ENCODE measurements around the gene PDE4B.

The PDE4B gene

DNA sequence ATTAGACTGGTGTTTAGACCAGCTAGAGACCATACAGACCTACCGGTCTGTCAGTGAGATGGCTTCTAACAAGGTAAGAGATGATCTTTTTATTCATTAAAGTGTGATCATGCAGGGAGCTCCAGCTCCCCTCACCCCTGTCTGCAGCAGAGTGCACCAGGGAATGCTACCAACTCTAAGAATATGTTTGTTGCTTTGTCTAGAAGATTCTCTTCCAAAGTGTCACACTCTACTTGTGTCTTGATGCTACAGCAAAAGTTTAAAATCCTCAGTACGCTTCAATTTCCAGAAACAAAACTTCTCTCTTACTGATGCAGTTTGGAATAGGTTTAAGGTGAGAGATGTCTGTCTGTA lies 539.8 kb downstream of the PDE4B start:
- FAIRE-seq (no peak), DNase-seq (ENCODE audit: low spot score) (no peak)

GRCh38 chr1:66333466-66334199 lies 540.9 kb downstream of the PDE4B start:
- FAIRE-seq (no peak), DNase-seq (ENCODE audit: low spot score) (no peak)

GRCh38 chr1:66334318-66334717 lies 541.6 kb downstream of the PDE4B start:
- DNase-seq (ENCODE audit: low spot score): no peak
- no peak for FAIRE-seq

DNA sequence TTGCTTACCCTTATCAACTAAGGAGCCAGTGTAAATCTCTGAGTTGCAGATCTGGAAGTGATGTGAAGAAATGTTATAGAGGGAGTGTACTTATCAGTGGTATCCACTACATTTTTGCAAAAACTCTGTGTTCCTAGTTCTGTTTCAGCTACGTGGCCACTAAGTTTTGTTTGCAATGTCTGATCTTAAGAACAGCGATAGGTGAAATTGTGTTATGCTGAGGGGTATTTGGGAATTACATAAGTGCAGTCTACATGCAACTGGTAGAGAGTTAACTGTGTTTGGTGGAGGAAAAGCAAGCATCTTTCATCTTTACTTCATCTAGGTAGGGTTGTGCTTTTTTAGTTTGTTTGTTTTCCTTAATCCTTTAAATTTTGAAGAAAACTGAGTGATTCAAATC lies 542.4 kb downstream of the PDE4B start:
- FAIRE-seq (no peak), DNase-seq (ENCODE audit: low spot score) (no peak)

GRCh38 chr1:66335859-66336640 lies 543.4 kb downstream of the PDE4B start:
- FAIRE-seq: no peak
- DNase-seq (ENCODE audit: low spot score): no peak

GRCh38 chr1:66336641-66336990 lies 543.9 kb downstream of the PDE4B start:
- FAIRE-seq (no peak), DNase-seq (ENCODE audit: low spot score) (no peak)

DNA sequence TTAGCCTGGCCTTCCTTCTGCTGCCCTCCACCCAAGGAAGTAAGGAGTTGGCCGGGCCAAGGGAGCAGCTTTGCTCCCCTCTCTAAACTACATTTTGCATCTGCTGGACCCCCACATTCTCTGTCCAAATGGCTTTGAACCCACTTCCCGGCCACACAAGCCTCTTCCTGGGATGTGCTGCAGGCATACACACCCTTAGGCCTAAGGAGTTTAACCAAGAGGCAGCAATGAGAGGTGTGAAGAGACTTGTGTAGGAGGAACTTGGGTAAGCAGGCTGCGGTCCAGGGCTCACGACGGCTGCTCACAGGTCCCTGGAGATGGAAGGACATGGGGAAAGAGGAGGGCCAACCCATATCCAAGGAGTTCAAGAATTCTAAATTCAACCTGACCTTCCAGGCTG lies 544.6 kb downstream of the PDE4B start:
- DNase-seq (ENCODE audit: low spot score): no peak
- FAIRE-seq: no peak

DNA sequence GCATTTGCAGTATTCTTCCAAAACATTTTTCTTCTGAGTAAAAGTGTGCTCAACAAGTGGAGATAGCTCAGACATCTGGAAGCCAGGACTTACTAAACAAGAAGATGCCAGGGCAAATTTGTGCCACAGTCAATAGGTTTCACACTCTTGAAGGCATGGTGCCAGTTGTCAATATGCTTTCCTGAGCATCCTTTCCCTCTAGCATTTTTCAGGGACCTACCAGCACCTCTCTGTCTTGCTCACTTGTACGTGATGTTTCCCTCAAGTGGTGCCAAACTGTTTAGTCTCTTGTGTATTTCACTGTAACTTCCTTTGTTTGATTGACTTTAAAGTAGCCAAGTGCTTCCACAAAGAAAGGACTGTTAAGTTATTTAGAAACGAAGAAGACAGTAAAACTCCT lies 547.2 kb downstream of the PDE4B start:
- FAIRE-seq: no peak
- no peak for DNase-seq (ENCODE audit: low spot score)

DNA sequence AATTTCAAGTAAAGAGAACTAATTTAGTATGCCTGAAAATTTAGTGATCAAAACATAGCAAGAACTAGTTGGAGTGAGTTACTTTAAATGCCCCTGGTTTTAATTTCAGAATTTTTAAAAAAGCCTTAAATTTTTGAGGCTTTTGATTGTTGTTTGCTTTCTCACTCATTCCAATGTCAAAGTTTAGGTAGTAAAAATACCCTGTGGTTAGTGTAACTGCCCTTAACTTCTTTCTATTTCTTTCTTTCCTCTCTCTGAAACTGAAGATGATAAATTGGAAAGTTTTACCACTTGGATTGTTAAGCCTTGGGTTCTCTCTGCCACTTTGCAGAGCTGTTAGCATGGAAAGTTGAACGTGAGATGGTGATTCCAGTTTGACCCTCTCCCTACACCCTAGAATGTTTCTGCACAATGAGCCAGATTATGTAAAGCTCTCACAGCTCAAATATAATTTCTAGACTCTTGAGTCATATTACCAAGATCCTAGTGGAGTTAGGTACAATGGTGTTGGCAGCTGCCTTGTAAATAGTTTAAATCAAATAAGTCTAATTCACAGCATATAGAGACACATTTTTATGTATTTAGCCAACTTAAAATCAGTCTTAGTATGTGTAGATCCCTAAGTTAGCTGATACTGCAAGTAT lies 548.9 kb downstream of the PDE4B start:
- DNase-seq (ENCODE audit: low spot score) (no peak), FAIRE-seq (no peak)

- DNase-seq (ENCODE audit: low spot score) (no peak), FAIRE-seq (no peak)
Measured at GRCh38 chr1:66342707-66343106, 550.0 kb downstream of the PDE4B start.

GRCh38 chr1:66343569-66344325 lies 551.1 kb downstream of the PDE4B start:
- DNase-seq (ENCODE audit: low spot score): no peak
- no peak for FAIRE-seq

DNA sequence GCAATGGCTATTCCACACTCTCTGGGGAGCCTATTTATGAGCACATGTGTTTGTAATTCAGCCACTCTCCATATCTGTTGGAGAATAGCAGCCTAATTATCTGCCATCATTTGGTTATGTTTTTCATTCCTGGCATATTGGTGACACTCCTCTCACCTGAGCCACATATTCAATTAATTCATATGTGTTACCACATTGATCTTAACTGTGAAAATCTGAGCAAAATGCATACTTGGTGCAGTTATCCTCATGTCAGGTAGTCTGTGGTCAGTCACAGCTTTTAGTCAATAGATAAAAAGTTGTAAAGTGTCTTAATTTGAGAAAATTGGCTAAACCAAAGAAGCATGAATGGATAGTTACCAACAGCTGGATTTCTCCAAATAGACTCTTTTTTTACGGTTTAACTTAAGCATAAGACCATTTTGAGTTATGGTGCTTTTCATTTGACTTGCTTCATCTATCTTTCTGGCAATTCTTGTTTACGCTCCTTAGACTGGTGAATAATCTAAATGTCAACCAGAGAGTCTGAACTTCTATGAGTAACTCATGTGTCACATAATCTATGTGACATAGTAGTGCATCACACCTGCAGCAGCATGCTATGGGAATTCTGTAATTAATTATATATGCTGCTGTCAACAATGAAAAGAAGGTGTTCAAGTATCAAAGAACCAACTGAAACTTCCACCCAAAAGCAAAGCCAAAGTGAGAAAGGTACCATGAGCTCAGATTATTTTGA lies 553.5 kb downstream of the PDE4B start:
- DNase-seq (ENCODE audit: low spot score): no peak
- no peak for FAIRE-seq

DNA sequence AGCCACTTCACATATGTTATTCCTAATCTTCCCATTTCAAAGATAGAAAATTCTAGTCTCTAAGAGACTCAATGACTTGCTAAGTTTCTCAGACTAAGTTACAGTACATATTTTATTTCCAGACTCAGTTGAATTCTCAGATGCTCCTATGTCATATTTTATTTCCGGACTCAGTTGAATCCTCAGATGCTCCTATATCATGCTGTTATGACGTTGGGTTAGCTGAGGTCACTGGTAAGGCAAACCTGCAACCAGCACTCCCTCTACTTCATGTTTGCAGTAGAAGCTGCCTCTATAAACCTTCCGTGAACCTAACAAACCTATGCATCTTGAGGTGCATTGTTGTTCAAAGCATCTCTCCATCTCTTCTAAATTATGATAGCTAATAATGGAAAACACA lies 554.2 kb downstream of the PDE4B start:
- FAIRE-seq: no peak
- no peak for DNase-seq (ENCODE audit: low spot score)

GRCh38 chr1:66348776-66349175 lies 556.1 kb downstream of the PDE4B start:
- no peak for FAIRE-seq
- no peak for DNase-seq (ENCODE audit: low spot score)

- DNase-seq (ENCODE audit: low spot score) (no peak), FAIRE-seq (no peak)
Measured at GRCh38 chr1:66349242-66349641, 556.5 kb downstream of the PDE4B start.

- DNase-seq (ENCODE audit: low spot score) (peak; percentile 44), FAIRE-seq (no peak)
Measured at GRCh38 chr1:66350001-66350547, 557.4 kb downstream of the PDE4B start.

GRCh38 chr1:66351478-66351877 lies 558.8 kb downstream of the PDE4B start:
- DNase-seq (ENCODE audit: low spot score) (no peak), FAIRE-seq (no peak)

DNA sequence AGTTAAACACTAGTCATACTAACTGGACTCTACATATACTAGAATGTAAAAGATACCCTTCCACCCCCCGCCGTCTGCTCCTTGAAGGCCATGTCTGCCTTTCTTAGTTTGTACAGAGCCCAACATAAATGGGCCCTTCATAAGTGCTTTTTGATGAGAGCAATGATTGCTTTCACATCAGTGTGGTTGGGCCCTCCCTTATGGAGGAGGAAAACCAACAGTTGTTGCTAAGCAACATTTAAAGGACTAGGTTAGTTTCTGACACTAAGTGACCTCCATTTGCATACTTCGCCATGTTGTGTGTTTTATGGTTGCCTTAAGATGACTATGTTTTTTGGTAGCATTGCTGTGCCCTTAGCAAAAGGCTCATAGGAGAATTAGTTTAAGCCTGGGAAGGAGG lies 559.2 kb downstream of the PDE4B start:
- DNase-seq (ENCODE audit: low spot score) (no peak), FAIRE-seq (no peak)

DNA sequence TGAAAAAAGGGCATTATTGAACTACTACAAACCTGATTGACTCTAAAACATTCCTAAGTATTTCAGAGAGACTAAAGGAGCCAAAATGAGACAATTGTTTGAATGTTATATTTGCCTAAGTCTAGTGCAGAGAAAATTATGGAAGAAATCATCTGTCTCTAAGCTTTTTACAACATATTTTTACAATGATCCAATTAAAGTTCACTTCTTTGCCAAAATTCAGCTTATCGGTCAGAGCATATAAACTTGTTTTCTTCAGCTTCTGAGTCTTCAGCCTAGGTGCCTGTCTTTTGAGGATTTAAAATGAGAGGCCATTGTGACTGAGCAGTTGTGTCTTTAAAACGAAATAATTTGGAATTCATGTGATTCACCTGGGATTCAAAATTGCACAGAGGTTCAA lies 560.1 kb downstream of the PDE4B start:
- FAIRE-seq: no peak
- DNase-seq (ENCODE audit: low spot score): no peak

DNA sequence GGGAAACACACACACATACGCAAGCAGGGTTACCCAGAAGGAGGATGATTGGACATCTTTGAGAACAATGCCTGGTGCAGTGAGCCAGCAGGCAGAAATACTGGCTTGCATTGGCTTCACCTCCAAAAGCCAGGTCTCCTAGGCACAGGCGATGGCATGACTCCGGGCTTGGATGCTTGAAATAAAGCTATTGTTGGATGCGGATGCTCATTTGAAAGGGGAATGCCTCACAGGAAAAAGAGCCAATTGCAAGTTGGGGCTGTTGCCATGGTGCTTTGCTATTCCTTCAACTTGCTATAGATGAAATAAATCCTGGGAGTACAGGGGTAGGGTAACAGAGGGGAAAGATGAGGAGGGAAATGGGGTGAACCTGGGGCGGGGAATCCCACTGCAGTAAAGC lies 560.6 kb downstream of the PDE4B start:
- no peak for FAIRE-seq
- DNase-seq (ENCODE audit: low spot score): no peak
